Panc1 (cell line): ENCODE measurements around the gene NKG7. TPM values are rescaled to one million over a fixed set of nuclear protein-coding genes. Genes with fewer than 3 reads are reported as not detected.

Experiments
- ATAC-seq: fragments of 200-7000 bp; cut with Tn5 transposase; 2 replicates; pipeline ENCODE4 v1.9.1; 2020; ENCODE audit warnings: mild to moderate bottlenecking, moderate library complexity
- BruUV-seq: library from RNA; stranded (reverse); fragments of 400-500 nt; replicated peaks from 2 replicates; lab custom pipeline; 2021; lab: Mats Ljungman, UMichigan
- CTCF ChIA-PET: fragments of 300-600 bp; sonication (Branson Sonifier 250); formaldehyde crosslinking; loops from one replicate; lab custom pipeline; 2022; ENCODE audit warnings: antibody characterized with exemption; lab: Charles Lee
- POLR2A ChIA-PET: fragments of 300-600 bp; sonication (Branson Sonifier 250); formaldehyde crosslinking; loops from one replicate; lab custom pipeline; 2022; ENCODE audit warnings: antibody characterized with exemption; lab: Charles Lee
- DNase-seq: peaks from one replicate; pipeline ENCODE4 v3.0.0-alpha.2; 2010; ENCODE audit warnings: low read depth, low spot score
- H3K27ac ChIP-seq: 2 replicates; pipeline ENCODE4 v1.5.1; 2011; ENCODE audit warnings: mild to moderate bottlenecking, low read length, inconsistent platforms
- H3K27me3 ChIP-seq: fragments of 200-500 bp; sonication (Bioruptor generic); 2 replicates; pipeline ENCODE4 v1.6.0; 2014; ENCODE audit warnings: low read length, inconsistent platforms; ENCODE audit not compliant: control insufficient read depth, insufficient read depth
- H3K36me3 ChIP-seq: fragments of 200-500 bp; sonication (Bioruptor generic); 2 replicates; pipeline ENCODE4 v1.5.1; 2014; ENCODE audit warnings: inconsistent platforms, mild to moderate bottlenecking, low read length, moderate library complexity; ENCODE audit not compliant: control insufficient read depth, insufficient read depth
- H3K4me1 ChIP-seq: 2 replicates; pipeline ENCODE4 v1.5.1; 2011; ENCODE audit warnings: inconsistent platforms, mild to moderate bottlenecking, low read length, moderate library complexity; ENCODE audit not compliant: control insufficient read depth, insufficient read depth
- H3K4me3 ChIP-seq, 2 experiments: 2 replicates each; pipeline ENCODE4 v1.5.1; 2011 to 2012; ENCODE audit warnings: low read depth in 2 of 2, low read length in 2 of 2, mild to moderate bottlenecking in 2 of 2, inconsistent platforms in 1 of 2, moderate library complexity in 1 of 2
- H3K9me3 ChIP-seq: fragments of 200-500 bp; sonication (Bioruptor generic); 2 replicates; pipeline ENCODE4 v1.5.1; 2014; ENCODE audit warnings: low read depth, mild to moderate bottlenecking, inconsistent platforms, low read length, moderate library complexity; ENCODE audit not compliant: control insufficient read depth, insufficient read depth
- POLR2AphosphoS5 ChIP-seq: IDR thresholded peaks from 2 replicates; pipeline ENCODE4 v1.6.1; 2012; ENCODE audit warnings: mild to moderate bottlenecking, low read depth, low read length, moderate library complexity
- SIN3A ChIP-seq: IDR thresholded peaks from 2 replicates; pipeline ENCODE4 v1.6.1; 2012; ENCODE audit warnings: low read depth, mild to moderate bottlenecking, low read length, moderate library complexity, borderline replicate concordance; ENCODE audit not compliant: insufficient read depth
- TCF7L2 ChIP-seq: IDR thresholded peaks from 2 replicates; pipeline ENCODE4 v1.6.1; 2011; ENCODE audit warnings: mild to moderate bottlenecking, low read depth, low read length, inconsistent platforms
- in situ Hi-C: cut with HindIII; loops from 2 replicates; pipeline ENCODE4 v1.10.0; 2016; ENCODE audit warnings: low sequenced_read_pairs, low pct_unique_long_range_greater_than_20kb
- intact Hi-C: fragments of 100-400 bp; cut with micrococcal nuclease; formaldehyde crosslinking; loops from one replicate; pipeline ENCODE4 v1.10.0; 2022; ENCODE audit not compliant: unreplicated experiment
- total RNA-seq: library from RNA; stranded (reverse); gene quantifications from one replicate; pipeline ENCODE4 v1.2.1, GENCODE V29; 2021; ENCODE audit not compliant: unreplicated experiment
- TF ChIP-seq, protein P1 (sequence below), 2 experiments: IDR thresholded peaks; 2 replicates each; pipeline ENCODE4 v1.6.1; 2011 to 2012; ENCODE audit warnings: low read depth in 2 of 2, control low read depth in 1 of 2, low read length in 1 of 2, mild to moderate bottlenecking in 1 of 2, moderate library complexity in 1 of 2; ENCODE audit not compliant: insufficient read depth in 1 of 2
- TF ChIP-seq, protein P2 (sequence below): fragments of 450-650 bp; IDR thresholded peaks from 2 replicates; pipeline ENCODE4 v1.5.1; 2017; ENCODE audit warnings: mild to moderate bottlenecking

NKG7 gene
- total RNA-seq, 1 experiment from 2014 or later = 0.23 TPM

DNA sequence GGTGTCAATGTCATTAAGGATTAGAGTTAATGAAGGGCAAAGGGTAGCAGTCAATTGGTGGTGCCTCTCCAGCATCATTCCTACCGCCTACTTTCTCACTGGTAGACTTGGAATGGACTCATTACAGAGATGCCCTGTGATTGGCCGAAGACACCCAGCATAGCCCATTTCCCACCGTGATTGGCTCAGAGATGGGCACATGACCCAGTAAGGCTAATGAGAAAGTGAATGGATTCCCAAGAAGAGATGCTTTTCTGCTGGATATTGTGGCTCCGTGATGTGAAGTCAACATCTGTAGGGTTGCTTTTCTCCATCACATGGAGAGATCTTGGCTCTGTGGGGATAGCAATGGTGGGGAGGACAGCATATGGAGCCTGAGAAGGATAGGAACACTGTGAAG is 42.1 kb downstream of the NKG7 start:
- ATAC-seq (no peak), DNase-seq (no peak)
- in situ Hi-C loops (no loop called here), intact Hi-C loops (loop anchor here (10.0 kb wide), 1 partner anchor 324 kb away; no protein-coding TSS in a partner anchor)
- Histone ChIP-seq H3K4me1 (no peaks in the 10 kb centered on the region), H3K27ac (no peak overlapping the region), H3K9me3 (no peaks in the 10 kb centered on the region), H3K27me3 (no peaks in the 10 kb centered on the region), H3K36me3 (no peaks in the 10 kb centered on the region), H3K4me3 (no peak overlapping the region)
- no TSS peak for BruUV-seq
- TF ChIP-seq POLR2AphosphoS5 (no peak), SIN3A (no peak), TCF7L2 (no peak)
- TF ChIP-seq, protein P1, sequence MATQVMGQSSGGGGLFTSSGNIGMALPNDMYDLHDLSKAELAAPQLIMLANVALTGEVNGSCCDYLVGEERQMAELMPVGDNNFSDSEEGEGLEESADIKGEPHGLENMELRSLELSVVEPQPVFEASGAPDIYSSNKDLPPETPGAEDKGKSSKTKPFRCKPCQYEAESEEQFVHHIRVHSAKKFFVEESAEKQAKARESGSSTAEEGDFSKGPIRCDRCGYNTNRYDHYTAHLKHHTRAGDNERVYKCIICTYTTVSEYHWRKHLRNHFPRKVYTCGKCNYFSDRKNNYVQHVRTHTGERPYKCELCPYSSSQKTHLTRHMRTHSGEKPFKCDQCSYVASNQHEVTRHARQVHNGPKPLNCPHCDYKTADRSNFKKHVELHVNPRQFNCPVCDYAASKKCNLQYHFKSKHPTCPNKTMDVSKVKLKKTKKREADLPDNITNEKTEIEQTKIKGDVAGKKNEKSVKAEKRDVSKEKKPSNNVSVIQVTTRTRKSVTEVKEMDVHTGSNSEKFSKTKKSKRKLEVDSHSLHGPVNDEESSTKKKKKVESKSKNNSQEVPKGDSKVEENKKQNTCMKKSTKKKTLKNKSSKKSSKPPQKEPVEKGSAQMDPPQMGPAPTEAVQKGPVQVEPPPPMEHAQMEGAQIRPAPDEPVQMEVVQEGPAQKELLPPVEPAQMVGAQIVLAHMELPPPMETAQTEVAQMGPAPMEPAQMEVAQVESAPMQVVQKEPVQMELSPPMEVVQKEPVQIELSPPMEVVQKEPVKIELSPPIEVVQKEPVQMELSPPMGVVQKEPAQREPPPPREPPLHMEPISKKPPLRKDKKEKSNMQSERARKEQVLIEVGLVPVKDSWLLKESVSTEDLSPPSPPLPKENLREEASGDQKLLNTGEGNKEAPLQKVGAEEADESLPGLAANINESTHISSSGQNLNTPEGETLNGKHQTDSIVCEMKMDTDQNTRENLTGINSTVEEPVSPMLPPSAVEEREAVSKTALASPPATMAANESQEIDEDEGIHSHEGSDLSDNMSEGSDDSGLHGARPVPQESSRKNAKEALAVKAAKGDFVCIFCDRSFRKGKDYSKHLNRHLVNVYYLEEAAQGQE (IDR thresholded peaks at IDR 0.05; ENCODE audit: insufficient read depth in 1 of 2, low read depth in 2 of 2, low read length in 1 of 2) = no peak
- TF ChIP-seq, protein P2, sequence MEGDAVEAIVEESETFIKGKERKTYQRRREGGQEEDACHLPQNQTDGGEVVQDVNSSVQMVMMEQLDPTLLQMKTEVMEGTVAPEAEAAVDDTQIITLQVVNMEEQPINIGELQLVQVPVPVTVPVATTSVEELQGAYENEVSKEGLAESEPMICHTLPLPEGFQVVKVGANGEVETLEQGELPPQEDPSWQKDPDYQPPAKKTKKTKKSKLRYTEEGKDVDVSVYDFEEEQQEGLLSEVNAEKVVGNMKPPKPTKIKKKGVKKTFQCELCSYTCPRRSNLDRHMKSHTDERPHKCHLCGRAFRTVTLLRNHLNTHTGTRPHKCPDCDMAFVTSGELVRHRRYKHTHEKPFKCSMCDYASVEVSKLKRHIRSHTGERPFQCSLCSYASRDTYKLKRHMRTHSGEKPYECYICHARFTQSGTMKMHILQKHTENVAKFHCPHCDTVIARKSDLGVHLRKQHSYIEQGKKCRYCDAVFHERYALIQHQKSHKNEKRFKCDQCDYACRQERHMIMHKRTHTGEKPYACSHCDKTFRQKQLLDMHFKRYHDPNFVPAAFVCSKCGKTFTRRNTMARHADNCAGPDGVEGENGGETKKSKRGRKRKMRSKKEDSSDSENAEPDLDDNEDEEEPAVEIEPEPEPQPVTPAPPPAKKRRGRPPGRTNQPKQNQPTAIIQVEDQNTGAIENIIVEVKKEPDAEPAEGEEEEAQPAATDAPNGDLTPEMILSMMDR = no peak
- POLR2A ChIA-PET = no interaction called here
- CTCF ChIA-PET = no interaction called here

DNA sequence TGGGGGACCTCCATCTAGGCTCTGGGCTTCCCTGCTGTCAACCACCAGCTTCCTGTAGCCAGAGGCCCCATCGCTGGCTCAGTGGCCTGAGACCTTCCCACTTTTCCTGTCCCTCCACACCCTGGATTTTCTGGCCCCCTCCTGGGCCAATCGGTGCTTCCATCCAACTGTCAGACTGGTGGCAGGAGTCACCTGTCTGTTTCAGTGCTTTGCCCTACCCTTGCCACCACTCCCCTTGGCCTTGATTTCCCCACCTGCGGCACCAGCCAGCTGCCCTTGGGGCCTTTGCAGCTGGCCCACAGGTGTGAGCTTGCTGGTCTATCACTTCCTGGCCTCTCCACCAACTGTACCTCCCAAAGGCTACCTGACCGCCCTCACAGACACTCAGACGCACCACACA is 43.0 kb downstream of the NKG7 start:
- in situ Hi-C loops (no loop called here), intact Hi-C loops (no loop called here)
- Histone ChIP-seq H3K27me3 (no peaks in the 10 kb centered on the region), H3K4me1 (no peaks in the 10 kb centered on the region), H3K9me3 (no peaks in the 10 kb centered on the region), H3K4me3 (no peak overlapping the region), H3K27ac (no peak overlapping the region), H3K36me3 (no peaks in the 10 kb centered on the region)
- DNase-seq (no peak), ATAC-seq (no peak)
- TF ChIP-seq SIN3A = no peak
- no peak for TF ChIP-seq TCF7L2
- BruUV-seq = no TSS peak
- CTCF ChIA-PET = no interaction called here
- POLR2A ChIA-PET = no interaction called here
